Fibroblast of the aortic adventitia (primary cell): ENCODE measurements around the gene KAT2B. TPM values are rescaled to one million over a fixed set of nuclear protein-coding genes. Genes with fewer than 3 reads are reported as not detected.

Experiments used
- DNase-seq: peaks from one replicate; pipeline ENCODE4 v3.0.0-alpha.2; 2010; ENCODE audit warnings: low read depth
- H3K4me3 ChIP-seq: 2 replicates; pipeline ENCODE4 v1.5.1; 2011; ENCODE audit warnings: low read depth, mild to moderate bottlenecking, control low read depth, low read length, moderate library complexity
- total RNA-seq: library from RNA; depleted of rRNA; stranded (reverse); fragments of >200 nt; gene quantifications from 2 replicates; pipeline ENCODE4 v1.2.3, GENCODE V29; 2012; ENCODE audit warnings: low replicate concordance
- TF ChIP-seq, protein P1 (sequence below): IDR thresholded peaks from 2 replicates; pipeline ENCODE4 v1.5.1; 2011; ENCODE audit warnings: mild to moderate bottlenecking, low read length, control low read depth, inconsistent platforms; ENCODE audit not compliant: insufficient read depth

KAT2B gene
- total RNA-seq, 1 donor = 14.3 TPM

DNA sequence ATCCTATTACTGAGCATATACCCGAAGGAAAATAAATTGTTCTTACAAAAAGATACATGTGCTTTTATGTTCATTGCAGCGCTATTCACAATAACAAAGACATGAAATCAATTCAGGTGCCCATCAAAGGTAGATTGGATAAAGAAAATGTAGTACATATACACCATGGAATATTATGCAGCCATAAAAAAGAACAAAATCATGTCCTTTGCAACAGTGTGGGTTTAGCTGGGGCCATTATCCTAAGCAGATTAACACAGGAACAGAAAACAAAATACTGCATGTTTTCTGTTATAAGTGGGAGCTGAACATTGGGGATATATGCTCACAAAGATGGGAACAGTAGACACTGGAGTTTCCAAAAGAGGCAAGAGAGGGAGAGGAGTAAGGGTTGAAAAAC is 103.3 kb downstream of the KAT2B start:
- no peak for DNase-seq
- no peak overlapping the region for H3K4me3 ChIP-seq
- TF ChIP-seq, protein P1, sequence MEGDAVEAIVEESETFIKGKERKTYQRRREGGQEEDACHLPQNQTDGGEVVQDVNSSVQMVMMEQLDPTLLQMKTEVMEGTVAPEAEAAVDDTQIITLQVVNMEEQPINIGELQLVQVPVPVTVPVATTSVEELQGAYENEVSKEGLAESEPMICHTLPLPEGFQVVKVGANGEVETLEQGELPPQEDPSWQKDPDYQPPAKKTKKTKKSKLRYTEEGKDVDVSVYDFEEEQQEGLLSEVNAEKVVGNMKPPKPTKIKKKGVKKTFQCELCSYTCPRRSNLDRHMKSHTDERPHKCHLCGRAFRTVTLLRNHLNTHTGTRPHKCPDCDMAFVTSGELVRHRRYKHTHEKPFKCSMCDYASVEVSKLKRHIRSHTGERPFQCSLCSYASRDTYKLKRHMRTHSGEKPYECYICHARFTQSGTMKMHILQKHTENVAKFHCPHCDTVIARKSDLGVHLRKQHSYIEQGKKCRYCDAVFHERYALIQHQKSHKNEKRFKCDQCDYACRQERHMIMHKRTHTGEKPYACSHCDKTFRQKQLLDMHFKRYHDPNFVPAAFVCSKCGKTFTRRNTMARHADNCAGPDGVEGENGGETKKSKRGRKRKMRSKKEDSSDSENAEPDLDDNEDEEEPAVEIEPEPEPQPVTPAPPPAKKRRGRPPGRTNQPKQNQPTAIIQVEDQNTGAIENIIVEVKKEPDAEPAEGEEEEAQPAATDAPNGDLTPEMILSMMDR = no peak

DNA sequence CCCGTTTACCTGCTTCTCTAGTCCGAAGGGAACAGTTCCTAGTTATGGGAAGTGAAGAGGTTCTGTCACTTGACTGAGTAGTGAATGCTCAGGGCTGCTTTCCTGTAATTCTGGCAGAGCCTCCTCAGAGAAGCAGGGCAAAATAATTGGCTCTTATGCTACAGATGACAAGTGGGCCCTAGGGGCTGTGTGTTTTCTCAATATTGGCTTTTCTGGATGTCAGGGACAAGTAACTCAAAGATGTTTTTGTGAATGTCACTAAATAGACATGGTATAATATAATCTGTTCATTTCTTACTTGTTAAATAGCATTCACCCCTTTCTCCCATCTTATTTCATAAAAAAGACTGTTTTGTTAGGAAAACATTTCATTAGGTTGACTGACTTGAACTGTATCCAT is 105.6 kb downstream of the KAT2B start:
- no peak overlapping the region for H3K4me3 ChIP-seq
- TF ChIP-seq, protein P1 = no peak
- DNase-seq = no peak

- DNase-seq = no peak
- H3K4me3 ChIP-seq = no peak overlapping the region
- TF ChIP-seq, protein P1 = no peak
These were observed 106.1 kb downstream of the KAT2B start for GRCh38 chr3:20146301-20146700.

GRCh38 chr3:20147361-20147760 is 107.1 kb downstream of the KAT2B start:
- TF ChIP-seq, protein P1 = no peak
- H3K4me3 ChIP-seq = no peak overlapping the region
- DNase-seq = no peak

- DNase-seq = no peak
- TF ChIP-seq, protein P1 = no peak
These were observed 108.2 kb downstream of the KAT2B start for GRCh38 chr3:20148466-20148865.

DNA sequence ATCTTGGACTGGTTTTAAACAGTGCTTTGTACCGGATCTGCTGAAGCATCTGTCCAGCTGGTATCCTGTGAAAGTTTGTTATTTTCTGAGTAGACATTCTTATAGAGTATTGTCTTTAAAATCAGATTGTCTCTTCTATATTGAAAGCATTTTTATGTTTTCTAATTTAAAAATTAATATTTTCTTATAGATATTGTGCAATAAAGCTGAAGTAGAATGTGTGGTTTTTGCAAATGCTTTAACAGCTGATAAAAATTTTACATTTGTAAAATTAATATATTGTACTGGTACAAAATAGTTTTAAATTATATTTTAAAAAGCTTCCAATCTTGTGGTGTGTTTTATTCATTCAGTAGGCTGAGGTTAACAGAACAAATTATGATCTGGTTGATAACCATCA is 113.8 kb downstream of the KAT2B start:
- TF ChIP-seq, protein P1 = no peak
- no peak for DNase-seq
- no peak overlapping the region for H3K4me3 ChIP-seq

More at GRCh38 chr3:20148466-20148865, 108.2 kb downstream of the KAT2B start:
- H3K4me3 ChIP-seq = no peak overlapping the region

DNA sequence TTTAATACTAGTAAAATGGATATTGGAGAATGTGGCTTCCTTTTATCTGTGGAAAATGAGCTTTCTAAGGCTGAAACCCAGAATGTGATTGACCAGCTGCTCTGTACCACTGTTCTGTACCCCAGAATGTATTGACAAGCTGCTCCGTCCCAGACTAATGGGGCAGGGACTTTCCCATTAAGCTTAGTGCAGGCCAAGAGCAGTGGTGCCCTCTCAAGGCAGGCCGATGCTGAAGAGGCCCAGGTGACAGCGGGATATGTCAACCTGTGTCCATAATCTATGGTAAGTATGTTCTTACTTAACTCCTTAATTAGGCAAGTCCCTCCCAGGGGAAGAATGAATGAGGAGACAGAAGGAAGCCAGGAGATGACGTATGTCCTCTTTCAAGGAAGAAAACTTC is 114.7 kb downstream of the KAT2B start:
- DNase-seq = no peak
- TF ChIP-seq, protein P1 = no peak
- no peak overlapping the region for H3K4me3 ChIP-seq
